GM18519 (cell line): ENCODE measurements around the gene LITAF.
"Not testable (repeated sequence)": the region's sequence is repeated elsewhere in the genome, so short reads cannot be mapped to it uniquely, and the experiment has no call there.

Experiments used
- ATAC-seq: cut with Tn5 transposase; IDR thresholded peaks from one replicate; pipeline ENCODE4 v1.9.1; 2021; ENCODE audit warnings: mild to moderate bottlenecking, moderate library complexity; ENCODE audit not compliant: unreplicated experiment, low FRiP score

LITAF gene

GRCh38 chr16:11621920-11622651 lies 35.4 kb upstream of the LITAF start:
- no peak for ATAC-seq

- ATAC-seq, result no peak
Measured at GRCh38 chr16:11621539-11621919, 34.8 kb upstream of the LITAF start.

DNA sequence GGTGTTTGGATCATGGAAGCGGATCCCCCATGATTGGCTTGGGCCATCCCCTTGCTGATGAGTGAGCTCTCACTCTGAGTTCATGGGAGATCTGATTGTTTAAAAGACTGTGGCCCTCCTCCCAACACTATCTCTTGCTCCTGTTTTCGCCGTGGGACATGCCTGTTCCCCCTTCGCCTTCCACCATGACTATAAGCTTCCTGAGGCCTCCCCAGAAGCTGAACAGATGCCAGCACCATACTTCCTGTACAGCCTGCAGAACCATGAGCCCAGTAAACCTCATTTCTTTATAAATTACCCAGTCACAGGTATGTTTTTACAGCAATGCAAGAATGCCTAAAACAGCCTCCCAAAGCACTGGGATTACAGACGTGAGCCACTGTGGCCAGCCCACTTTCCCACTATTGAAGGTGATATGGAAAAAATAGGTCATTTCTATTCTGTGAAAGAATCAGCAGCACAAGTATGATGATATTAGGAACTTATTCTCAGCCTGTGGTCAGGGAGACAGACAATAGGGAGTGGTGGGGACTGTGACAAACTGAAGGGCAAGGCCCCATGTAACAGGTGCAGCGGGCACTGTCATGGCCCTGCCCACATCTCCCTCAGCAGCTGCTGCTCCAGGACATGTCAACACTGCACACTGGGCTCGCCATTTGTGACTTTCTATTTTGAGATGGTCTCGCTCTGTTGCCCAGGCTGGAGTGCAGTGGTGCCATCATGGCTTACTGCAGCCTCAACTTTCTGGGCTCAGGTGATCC lies 33.7 kb upstream of the LITAF start:
- ATAC-seq, result no peak

DNA sequence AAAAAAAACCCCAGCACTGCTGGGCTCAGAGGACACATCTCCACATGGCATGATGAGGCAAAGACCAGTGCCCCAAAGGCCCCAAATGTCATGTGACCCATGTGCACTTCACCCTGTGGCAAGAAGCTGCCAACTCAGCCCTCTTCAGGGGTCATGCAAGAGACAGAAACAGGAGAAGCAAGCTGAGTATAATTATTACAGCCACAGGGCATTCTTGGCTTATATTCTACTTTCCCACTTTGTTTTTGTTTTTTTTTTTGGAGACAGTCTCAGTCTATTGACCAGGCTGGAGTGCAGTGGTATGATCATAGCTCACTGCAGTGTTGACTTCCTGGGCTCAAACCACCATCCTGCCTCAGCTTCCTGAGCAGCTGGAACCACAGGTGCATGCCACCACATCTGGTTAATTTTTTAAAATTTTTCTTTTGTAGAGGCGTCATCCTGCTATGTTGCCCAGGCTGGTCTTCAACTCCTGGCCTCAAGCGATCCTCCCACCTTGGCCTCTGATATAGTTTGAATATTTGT lies 32.7 kb upstream of the LITAF start:
- no peak for ATAC-seq

GRCh38 chr16:11618107-11618717 lies 31.5 kb upstream of the LITAF start:
- ATAC-seq, result no peak

GRCh38 chr16:11615748-11616447 lies 29.2 kb upstream of the LITAF start:
- no peak for ATAC-seq

- ATAC-seq, result no peak
Measured at GRCh38 chr16:11614587-11615175, 28.0 kb upstream of the LITAF start.

DNA sequence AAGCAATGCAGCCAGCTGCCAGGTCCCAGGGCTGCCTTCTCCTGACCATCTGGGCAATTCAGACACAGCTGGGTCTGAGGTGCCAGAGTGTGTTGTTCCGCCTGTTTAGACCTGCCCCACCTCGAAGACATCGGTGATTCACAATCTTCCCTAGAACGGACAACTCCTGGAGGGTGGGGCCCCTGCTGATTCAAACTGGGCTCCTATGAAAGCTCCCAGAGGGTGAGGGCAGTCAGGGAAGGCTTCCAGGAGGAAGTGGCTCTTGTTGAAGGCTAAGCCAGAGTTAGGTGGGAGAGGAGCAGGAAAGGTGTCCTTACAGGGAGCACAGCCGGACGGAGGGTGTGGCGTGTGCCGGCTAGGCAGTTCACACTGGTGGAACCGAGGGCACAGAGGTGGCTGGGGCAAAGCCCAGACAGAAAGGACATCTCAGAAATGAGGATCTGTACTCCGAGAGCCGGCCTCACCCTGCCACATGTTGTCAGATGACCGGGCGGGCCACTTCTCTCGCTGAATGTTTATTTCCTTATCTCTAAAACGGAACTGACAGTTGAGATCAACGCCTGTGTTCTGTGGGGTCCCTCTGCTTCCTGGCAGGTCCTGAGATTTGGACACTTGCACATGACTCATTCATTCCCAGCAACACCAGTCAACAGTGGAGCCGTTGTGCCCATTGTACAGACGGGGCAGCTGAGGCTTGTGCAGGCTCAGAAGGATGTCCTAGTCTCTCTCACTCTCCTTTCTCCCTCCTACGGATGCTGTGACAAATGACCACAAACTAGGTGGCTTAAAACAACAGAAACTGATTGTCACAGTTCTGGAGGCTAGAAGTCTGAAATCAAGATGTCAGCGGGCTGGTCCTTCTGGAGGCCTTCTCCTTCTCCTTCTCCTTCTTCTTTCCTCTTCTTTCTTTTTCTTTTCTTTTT lies 26.9 kb upstream of the LITAF start:
- ATAC-seq, result peak; percentile 40

GRCh38 chr16:11612665-11613025 lies 25.9 kb upstream of the LITAF start:
- ATAC-seq, result no peak

GRCh38 chr16:11611871-11612664 lies 25.3 kb upstream of the LITAF start:
- no peak for ATAC-seq

GRCh38 chr16:11610580-11610979 lies 23.9 kb upstream of the LITAF start:
- no peak for ATAC-seq

GRCh38 chr16:11610121-11610505 lies 23.4 kb upstream of the LITAF start:
- no peak for ATAC-seq

- ATAC-seq, result no peak
Measured at GRCh38 chr16:11609474-11610120, 22.9 kb upstream of the LITAF start.

GRCh38 chr16:11605891-11606290 lies 19.2 kb upstream of the LITAF start:
- ATAC-seq, result no peak

DNA sequence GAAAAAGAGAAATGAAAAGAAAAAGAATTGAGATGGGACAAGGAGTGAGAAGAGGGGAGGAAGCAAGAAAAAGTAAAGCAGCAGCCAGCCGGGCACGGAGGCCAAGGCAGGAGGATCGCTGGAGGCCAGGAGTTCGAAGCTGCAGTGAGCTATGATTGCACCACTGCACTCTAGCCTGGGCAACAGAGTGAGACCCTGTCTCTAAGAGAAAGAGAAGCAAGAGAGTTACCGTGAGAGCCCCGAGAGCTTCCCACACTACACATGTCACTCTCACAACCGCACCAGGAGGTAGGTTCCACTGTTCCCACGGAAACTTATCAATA lies 18.8 kb upstream of the LITAF start:
- no peak for ATAC-seq

DNA sequence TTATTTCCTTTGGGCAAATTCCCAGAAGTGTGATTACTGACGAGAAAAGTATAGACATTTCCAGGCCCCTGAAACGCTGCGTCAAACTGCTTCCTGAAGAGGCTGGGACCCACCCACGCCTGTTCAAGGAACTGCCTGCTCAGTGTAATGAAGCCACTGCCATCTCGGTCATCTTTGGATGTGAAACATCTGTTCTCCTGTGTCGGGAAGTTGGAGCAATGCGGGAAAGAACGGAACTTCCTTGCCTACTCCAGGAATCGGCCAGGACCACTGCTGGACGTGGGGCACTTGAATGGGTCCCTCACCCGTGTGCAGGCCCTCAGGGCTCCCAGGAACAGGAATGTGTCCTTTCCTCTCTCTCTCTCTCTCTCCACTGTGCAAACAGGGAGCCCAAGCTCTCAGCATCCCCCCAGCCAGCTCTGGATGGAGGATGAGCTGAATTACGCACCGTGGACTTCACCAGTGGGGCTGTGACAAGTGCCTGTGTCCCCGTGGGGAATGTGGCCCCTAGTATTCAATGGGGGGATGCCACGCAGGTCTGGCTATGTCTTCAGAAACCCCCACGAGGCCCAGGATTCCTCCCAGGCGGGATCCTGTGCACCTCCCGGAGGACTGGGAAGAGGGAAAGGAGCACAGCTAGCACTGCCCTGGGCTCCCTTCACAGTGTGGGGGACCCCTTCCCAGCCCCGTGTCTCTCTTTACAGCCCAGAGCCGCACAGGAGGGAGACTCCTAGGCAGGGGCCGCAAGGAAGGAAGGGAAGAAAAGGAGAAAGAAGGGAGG lies 18.3 kb upstream of the LITAF start:
- ATAC-seq, result no peak

DNA sequence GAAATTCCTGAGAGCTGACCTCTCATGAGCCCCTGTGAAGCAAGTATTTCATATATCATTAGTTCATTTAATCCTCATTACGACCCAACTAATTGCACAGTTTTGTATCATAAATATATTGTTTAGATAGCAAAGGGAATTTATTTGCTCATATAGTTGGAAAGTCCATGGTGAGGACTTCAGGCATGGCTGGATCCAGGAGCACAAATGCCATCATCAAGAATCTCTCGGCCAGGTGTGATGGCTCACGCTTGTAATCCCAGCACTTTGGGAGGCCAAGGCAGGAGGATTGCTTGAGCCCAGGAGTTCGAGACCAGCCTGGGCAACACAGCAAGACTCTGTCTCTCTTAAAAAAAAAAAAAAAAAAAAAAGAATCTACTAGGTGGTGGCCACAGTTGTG lies 17.6 kb upstream of the LITAF start:
- not testable (repeated sequence) for ATAC-seq

DNA sequence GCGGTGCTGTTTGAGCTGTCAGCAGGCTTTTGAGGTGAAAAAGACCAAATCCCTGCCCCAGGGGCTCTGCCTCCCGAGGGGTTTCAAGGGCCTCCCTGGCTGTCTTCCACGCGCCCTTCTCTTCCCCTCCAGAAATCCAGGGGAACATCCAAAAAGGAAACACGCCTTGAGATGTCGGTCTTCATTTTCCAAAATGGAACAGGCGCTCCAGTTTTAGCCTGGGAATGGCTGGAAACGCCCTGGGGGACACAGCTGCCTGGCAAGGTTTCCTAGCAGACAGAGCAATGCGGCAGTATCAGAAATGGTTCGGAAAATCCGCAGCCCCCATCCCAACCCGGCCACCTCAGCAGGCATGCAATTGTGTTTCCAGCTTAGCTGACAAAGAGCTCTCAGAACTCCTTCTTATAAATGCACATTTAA lies 16.6 kb upstream of the LITAF start:
- ATAC-seq, result no peak
